PC-3 (cell line): ENCODE data around the gene WTIP. TPM values are rescaled to one million over a fixed set of nuclear protein-coding genes. Genes with fewer than 3 reads are reported as not detected.

Experiments
- ATAC-seq: fragments of 200-7000 bp; cut with Tn5 transposase; 2 replicates; pipeline ENCODE4 v1.9.1; 2020; ENCODE audit warnings: mild to moderate bottlenecking, moderate library complexity
- BruUV-seq: library from RNA; stranded (reverse); fragments of 400-500 nt; replicated peaks from 2 replicates; lab custom pipeline; 2021; lab: Mats Ljungman, UMichigan
- CTCF ChIA-PET: fragments of 300-600 bp; sonication (Branson Sonifier 250); formaldehyde crosslinking; loops from one replicate; lab custom pipeline; 2022; ENCODE audit warnings: antibody characterized with exemption; lab: Charles Lee
- POLR2A ChIA-PET: fragments of 300-600 bp; sonication (Branson Sonifier 250); formaldehyde crosslinking; loops from one replicate; lab custom pipeline; 2022; ENCODE audit warnings: antibody characterized with exemption; ENCODE audit not compliant: unreplicated experiment; lab: Charles Lee
- DNase-seq: peaks from one replicate; pipeline ENCODE4 v3.0.0-alpha.2; 2015
- H2AFZ ChIP-seq: fragments of 300-600 bp; sonication (generic); 2 replicates; pipeline ENCODE4 v1.6.0; 2016; ENCODE audit warnings: antibody characterized with exemption, low read length
- H3F3A ChIP-seq: fragments of 300-600 bp; sonication (generic); one replicate; pipeline ENCODE4 v1.6.0; 2017; ENCODE audit warnings: antibody characterized with exemption, low read length, control low read depth, mild to moderate bottlenecking; ENCODE audit not compliant: unreplicated experiment
- H3K27ac ChIP-seq: fragments of 300-600 bp; sonication (generic); 2 replicates; pipeline ENCODE4 v1.5.1; 2016; ENCODE audit warnings: mild to moderate bottlenecking, low read length
- H3K27me3 ChIP-seq: fragments of 300-600 bp; sonication (generic); 2 replicates; pipeline ENCODE4 v1.6.1; 2016; ENCODE audit warnings: low read length, mixed read lengths
- H3K36me3 ChIP-seq: fragments of 300-600 bp; sonication (generic); 2 replicates; pipeline ENCODE4 v1.6.1; 2016; ENCODE audit warnings: low read depth, mixed run types, low read length, mixed read lengths
- H3K4me1 ChIP-seq: fragments of 300-600 bp; sonication (generic); 2 replicates; pipeline ENCODE4 v1.5.1; 2016; ENCODE audit warnings: low read length; ENCODE audit not compliant: insufficient read depth
- H3K4me2 ChIP-seq: fragments of 300-600 bp; sonication (generic); 2 replicates; pipeline ENCODE4 v1.6.0; 2016; ENCODE audit warnings: low read length
- H3K4me3 ChIP-seq: fragments of 300-600 bp; sonication (generic); 2 replicates; pipeline ENCODE4 v1.5.1; 2016; ENCODE audit warnings: mild to moderate bottlenecking, low read length, mixed read lengths
- H3K79me2 ChIP-seq: fragments of 300-600 bp; sonication (generic); 2 replicates; pipeline ENCODE4 v1.6.1; 2017; ENCODE audit warnings: low read length, mixed read lengths
- H3K9ac ChIP-seq: fragments of 300-600 bp; sonication (generic); 2 replicates; pipeline ENCODE4 v1.6.0; 2016; ENCODE audit warnings: mild to moderate bottlenecking, low read length
- H3K9me2 ChIP-seq: fragments of 300-600 bp; sonication (generic); replicated peaks from 2 replicates; pipeline ENCODE4 v1.6.1; 2016; ENCODE audit warnings: mixed run types, low read length, mixed read lengths
- H3K9me3 ChIP-seq: fragments of 300-600 bp; sonication (generic); 2 replicates; pipeline ENCODE4 v1.6.1; 2016; ENCODE audit warnings: low read length, mixed read lengths
- H4K20me1 ChIP-seq: fragments of 300-600 bp; sonication (generic); 2 replicates; pipeline ENCODE4 v1.6.1; 2016; ENCODE audit warnings: low read length, mixed read lengths
- EZH2 ChIP-seq: fragments of 300-600 bp; sonication (generic); IDR thresholded peaks from one replicate; pipeline ENCODE4 v1.6.1; 2017; ENCODE audit warnings: antibody characterized with exemption, mild to moderate bottlenecking, low read length; ENCODE audit not compliant: unreplicated experiment
- EZH2phosphoT487 ChIP-seq: fragments of 300-600 bp; sonication (generic); IDR thresholded peaks from 2 replicates; pipeline ENCODE4 v1.6.1; 2018; ENCODE audit warnings: mild to moderate bottlenecking, antibody characterized with exemption, low read length, borderline replicate concordance
- intact Hi-C: fragments of 100-400 bp; cut with micrococcal nuclease; formaldehyde crosslinking; loops from 2 replicates; pipeline ENCODE4 v1.9.0; 2023
- total RNA-seq: library from RNA; depleted of rRNA; stranded (reverse); fragments of >200 nt; gene quantifications from 2 replicates; pipeline ENCODE4 v1.2.3, GENCODE V29; 2014
- TF ChIP-seq, protein P1 (sequence below): fragments of 300-600 bp; sonication (generic); conservative IDR thresholded peaks from 2 replicates; pipeline ENCODE4 v1.5.1; 2017; ENCODE audit warnings: antibody characterized with exemption, low read depth, mild to moderate bottlenecking, low read length

The WTIP gene
- total RNA-seq, 1 experiment from 2014 or later: 5.2 TPM

DNA sequence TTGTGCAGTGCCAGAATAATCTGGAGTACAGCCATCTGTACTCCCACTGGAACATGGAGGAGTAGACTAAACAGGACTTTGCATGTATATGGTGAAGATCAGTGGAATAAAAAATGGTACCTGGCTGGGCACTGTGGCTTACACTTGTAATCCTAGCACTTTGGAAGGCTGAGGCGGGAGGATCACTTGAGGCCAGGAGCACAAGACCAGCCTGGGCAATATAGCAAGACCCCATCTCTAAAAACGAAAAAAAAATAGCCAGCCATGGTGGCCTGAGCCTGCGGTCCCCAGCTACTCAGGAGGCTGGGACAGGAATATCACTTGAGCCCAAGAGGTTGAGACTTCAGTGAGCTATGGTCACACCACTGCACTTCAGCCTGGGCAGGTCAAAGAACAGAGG lies 33.4 kb upstream of the WTIP start:
- no TSS peak for BruUV-seq

DNA sequence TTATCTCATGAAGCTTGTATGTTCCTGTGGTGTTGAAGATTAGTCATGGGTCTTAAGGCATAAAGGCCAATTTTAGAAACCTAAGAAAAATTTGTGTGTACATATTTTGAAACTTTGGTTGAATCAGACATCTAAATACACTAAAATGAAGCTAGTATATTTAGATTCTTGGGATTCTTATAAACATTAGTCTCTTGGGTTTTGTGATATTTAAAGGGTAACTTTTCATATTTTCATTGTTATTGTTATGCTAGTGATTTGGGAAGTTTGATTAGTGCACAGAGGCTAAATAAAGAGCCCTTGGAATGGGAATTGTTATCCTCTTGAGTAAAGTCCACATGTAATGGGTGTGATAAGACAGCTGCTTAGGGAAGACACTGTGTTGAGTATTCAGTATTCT lies 28.8 kb upstream of the WTIP start:
- POLR2A ChIA-PET: no interaction called here
- H4K20me1 ChIP-seq: no peaks in the 10 kb centered on the region
- no peaks in the 10 kb centered on the region for H3F3A ChIP-seq
- H3K9me2 ChIP-seq: no peaks in the 10 kb centered on the region
- intact Hi-C loops: no loop called here
- H3K9me3 ChIP-seq: no peaks in the 10 kb centered on the region
- CTCF ChIA-PET: no interaction called here
- BruUV-seq: no TSS peak
- no peak for ATAC-seq
- H3K27ac ChIP-seq: no peak overlapping the region
- TF ChIP-seq, protein P1, sequence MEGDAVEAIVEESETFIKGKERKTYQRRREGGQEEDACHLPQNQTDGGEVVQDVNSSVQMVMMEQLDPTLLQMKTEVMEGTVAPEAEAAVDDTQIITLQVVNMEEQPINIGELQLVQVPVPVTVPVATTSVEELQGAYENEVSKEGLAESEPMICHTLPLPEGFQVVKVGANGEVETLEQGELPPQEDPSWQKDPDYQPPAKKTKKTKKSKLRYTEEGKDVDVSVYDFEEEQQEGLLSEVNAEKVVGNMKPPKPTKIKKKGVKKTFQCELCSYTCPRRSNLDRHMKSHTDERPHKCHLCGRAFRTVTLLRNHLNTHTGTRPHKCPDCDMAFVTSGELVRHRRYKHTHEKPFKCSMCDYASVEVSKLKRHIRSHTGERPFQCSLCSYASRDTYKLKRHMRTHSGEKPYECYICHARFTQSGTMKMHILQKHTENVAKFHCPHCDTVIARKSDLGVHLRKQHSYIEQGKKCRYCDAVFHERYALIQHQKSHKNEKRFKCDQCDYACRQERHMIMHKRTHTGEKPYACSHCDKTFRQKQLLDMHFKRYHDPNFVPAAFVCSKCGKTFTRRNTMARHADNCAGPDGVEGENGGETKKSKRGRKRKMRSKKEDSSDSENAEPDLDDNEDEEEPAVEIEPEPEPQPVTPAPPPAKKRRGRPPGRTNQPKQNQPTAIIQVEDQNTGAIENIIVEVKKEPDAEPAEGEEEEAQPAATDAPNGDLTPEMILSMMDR: no peak
- TF ChIP-seq EZH2: no peak
- no peak for TF ChIP-seq EZH2phosphoT487
- H3K4me1 ChIP-seq: no peaks in the 10 kb centered on the region
- H3K4me3 ChIP-seq: no peak overlapping the region
- DNase-seq: no peak
- H3K79me2 ChIP-seq: peaks cover 3% of the 10 kb centered on the region; the same call in 1 of the 2 replicates
- H2AFZ ChIP-seq: no peak overlapping the region
- H3K36me3 ChIP-seq: peaks cover 57% of the 10 kb centered on the region
- H3K4me2 ChIP-seq: no peak overlapping the region
- H3K9ac ChIP-seq: no peak overlapping the region
- H3K27me3 ChIP-seq: no peaks in the 10 kb centered on the region

More for the DNA sequence above, 33.4 kb upstream of the WTIP start:
- intact Hi-C loops: no loop called here
- CTCF ChIA-PET: no interaction called here
- Histone ChIP-seq H3K4me2 (no peak overlapping the region), H3K27me3 (no peaks in the 10 kb centered on the region), H3K9me3 (no peaks in the 10 kb centered on the region), H3K4me3 (no peak overlapping the region), H3K27ac (no peak overlapping the region), H3K9me2 (no peaks in the 10 kb centered on the region), H3K9ac (no peak overlapping the region), H3K36me3 (peaks cover 49% of the 10 kb centered on the region; the same call in 1 of the 2 replicates), H3F3A (no peaks in the 10 kb centered on the region), H4K20me1 (no peaks in the 10 kb centered on the region), H3K79me2 (no peaks in the 10 kb centered on the region), H2AFZ (no peak overlapping the region), H3K4me1 (no peaks in the 10 kb centered on the region)
- DNase-seq (no peak), ATAC-seq (no peak)
- POLR2A ChIA-PET: no interaction called here
- TF ChIP-seq EZH2phosphoT487: no peak

DNA sequence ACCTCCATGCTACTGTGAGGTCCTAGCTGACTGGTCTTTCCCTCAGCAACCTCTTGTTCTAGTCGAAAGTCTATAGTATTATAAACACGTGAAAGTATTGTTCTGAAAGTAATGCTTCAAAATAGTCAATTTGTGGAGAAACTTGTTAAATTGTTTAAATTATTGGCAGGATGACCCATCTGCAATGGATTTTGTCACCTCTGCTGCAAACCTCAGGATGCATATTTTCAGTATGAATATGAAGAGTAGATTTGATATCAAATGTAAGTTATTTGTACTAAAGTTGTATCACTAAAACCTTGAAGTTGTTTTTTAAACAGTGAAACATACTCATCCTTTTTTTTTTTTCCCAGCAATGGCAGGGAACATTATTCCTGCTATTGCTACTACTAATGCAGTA lies 27.5 kb upstream of the WTIP start:
- Histone ChIP-seq H3K79me2 (peaks cover 3% of the 10 kb centered on the region; the same call in 1 of the 2 replicates), H3K9me2 (no peaks in the 10 kb centered on the region), H3K4me1 (no peaks in the 10 kb centered on the region), H3K27me3 (no peaks in the 10 kb centered on the region), H4K20me1 (no peaks in the 10 kb centered on the region; the same call in 1 of the 2 replicates), H3K4me2 (no peak overlapping the region), H3K9ac (no peak overlapping the region), H3K36me3 (peaks cover 62% of the 10 kb centered on the region), H3K9me3 (no peaks in the 10 kb centered on the region), H3K27ac (no peak overlapping the region), H3K4me3 (no peak overlapping the region), H2AFZ (no peak overlapping the region), H3F3A (no peaks in the 10 kb centered on the region)
- DNase-seq (no peak), ATAC-seq (no peak)
- intact Hi-C loops: no loop called here
- BruUV-seq: no TSS peak
- TF ChIP-seq, protein P1: no peak
- TF ChIP-seq EZH2 (no peak), EZH2phosphoT487 (no peak)
- CTCF ChIA-PET: no interaction called here
- POLR2A ChIA-PET: no interaction called here
